B cell (primary cell): ENCODE measurements around the gene ZC2HC1B.

Experiments used
- EZH2 ChIP-seq: IDR thresholded peaks from 2 replicates; pipeline ENCODE4 v1.6.1; 2012; ENCODE audit warnings: borderline replicate concordance, low read depth, mild to moderate bottlenecking, moderate library complexity, low read length; ENCODE audit not compliant: insufficient read depth, poor library complexity, severe bottlenecking
- TF ChIP-seq, protein P1 (sequence below): fragments of 200-600 bp; IDR thresholded peaks from one replicate; pipeline ENCODE4 v1.8.0; 2022; ENCODE audit warnings: antibody characterized with exemption, mild to moderate bottlenecking

DNA sequence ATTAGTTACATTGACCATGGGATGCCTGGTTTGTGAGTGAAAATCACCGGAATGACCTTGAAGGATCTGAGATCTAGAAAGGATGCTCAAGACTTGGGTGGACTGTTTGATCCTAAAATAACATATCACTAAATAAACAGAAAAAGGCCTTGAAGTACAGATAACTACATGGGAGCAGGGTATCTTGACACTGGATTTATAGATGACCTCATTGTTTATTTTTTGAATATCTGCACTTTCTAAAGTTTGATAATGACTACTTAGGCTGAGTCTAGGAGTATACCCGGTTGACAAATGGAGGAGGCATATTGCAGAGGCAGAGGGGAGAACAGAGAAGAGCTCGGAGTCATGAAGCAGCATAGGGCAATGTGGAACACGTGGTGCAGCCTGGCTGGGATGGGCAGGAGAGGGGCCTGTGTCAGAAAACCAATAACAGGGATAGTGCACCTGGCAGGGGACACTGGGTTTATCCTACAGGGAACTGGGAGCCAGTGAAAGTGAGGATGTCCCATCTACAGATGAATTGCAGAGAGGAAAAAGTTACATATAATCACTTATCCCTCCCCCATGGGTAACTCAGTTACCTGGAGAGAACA, 93.5 kb downstream of the ZC2HC1B start:
- TF ChIP-seq, protein P1, sequence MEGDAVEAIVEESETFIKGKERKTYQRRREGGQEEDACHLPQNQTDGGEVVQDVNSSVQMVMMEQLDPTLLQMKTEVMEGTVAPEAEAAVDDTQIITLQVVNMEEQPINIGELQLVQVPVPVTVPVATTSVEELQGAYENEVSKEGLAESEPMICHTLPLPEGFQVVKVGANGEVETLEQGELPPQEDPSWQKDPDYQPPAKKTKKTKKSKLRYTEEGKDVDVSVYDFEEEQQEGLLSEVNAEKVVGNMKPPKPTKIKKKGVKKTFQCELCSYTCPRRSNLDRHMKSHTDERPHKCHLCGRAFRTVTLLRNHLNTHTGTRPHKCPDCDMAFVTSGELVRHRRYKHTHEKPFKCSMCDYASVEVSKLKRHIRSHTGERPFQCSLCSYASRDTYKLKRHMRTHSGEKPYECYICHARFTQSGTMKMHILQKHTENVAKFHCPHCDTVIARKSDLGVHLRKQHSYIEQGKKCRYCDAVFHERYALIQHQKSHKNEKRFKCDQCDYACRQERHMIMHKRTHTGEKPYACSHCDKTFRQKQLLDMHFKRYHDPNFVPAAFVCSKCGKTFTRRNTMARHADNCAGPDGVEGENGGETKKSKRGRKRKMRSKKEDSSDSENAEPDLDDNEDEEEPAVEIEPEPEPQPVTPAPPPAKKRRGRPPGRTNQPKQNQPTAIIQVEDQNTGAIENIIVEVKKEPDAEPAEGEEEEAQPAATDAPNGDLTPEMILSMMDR: no peak
- no peak for TF ChIP-seq EZH2
